ENCODE results near the gene CMTM4. TPM values are rescaled to one million over a fixed set of nuclear protein-coding genes. Genes with fewer than 3 reads are reported as not detected.

Gene CMTM4
- total and polyA plus RNA-seq, 4 donors = 24.3 to 78.0 (median 32.0) TPM

DNA sequence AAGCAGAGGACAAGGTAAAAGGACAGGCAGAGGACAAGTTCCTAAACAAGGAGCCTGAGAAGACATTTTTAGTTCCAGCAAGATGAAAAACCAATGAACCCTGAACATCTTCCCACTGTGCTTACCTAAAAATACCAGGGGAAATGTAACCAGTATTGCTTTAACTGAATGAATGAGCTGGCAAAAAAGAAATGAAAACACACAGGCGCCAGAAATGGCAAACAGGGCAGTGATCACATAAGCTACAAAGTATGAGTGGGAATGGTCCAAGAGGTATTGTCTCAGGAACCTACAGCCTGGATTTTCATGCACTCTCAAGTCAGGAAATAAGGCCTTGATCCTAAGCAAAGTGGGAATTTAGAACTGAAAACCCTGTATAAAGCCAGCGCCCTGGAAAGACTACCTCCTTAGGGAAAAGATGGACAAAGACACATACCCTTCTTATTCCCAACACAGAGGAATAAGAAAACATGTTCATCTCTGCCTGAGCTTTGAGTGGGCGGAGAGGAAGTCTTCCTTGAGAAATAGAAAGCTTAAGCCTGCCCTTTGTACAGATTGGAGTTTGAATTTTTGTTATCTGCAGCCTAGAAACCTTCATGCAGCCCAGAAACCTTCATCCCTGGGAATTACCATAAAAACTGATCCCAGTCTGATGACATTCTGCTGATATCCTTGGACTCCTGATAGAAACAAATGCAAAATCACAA lies 115.1 kb downstream of the CMTM4 start:
- WGBS, 2 donors = 90 to 94% methylated on average over 3 of the region's 3 CpGs
- Histone ChIP-seq H3K9ac (ENCODE audit: insufficient read depth in 1 of 2, low read length in 2 of 2) (no peak overlapping the region), H3K27me3 (ENCODE audit: control insufficient read depth in 3 of 3, insufficient read depth in 3 of 3, low read length in 2 of 3) (peaks cover 0 to 19% (median 15%) of the 10 kb centered on the region in 3 donors), H3K4me1 (ENCODE audit: control insufficient read depth in 5 of 5, insufficient read depth in 5 of 5, low read length in 5 of 5) (peaks cover 0 to 21% (median 12%) of the 10 kb centered on the region in 5 donors), H3K9me3 (ENCODE audit: control insufficient read depth in 4 of 4, insufficient read depth in 3 of 4, low read length in 3 of 4) (peaks cover 0 to 3% (median 0%) of the 10 kb centered on the region in 4 donors), H3K4me3 (no peak overlapping the region), H3K27ac (ENCODE audit: low read depth in 1 of 2, low read length in 1 of 2) (no peak overlapping the region), H3K36me3 (ENCODE audit: control insufficient read depth in 4 of 4, insufficient read depth in 4 of 4, low read length in 4 of 4) (peaks cover 0 to 1% (median 0%) of the 10 kb centered on the region in 4 donors)
- TF ChIP-seq CTCF (IDR thresholded peaks at IDR 0.05; ENCODE audit: control extremely low read depth, extremely low read depth) = no peak
- no peak for ATAC-seq (ENCODE audit: insufficient read depth, low FRiP score)
- DNase-seq = no peak

DNA sequence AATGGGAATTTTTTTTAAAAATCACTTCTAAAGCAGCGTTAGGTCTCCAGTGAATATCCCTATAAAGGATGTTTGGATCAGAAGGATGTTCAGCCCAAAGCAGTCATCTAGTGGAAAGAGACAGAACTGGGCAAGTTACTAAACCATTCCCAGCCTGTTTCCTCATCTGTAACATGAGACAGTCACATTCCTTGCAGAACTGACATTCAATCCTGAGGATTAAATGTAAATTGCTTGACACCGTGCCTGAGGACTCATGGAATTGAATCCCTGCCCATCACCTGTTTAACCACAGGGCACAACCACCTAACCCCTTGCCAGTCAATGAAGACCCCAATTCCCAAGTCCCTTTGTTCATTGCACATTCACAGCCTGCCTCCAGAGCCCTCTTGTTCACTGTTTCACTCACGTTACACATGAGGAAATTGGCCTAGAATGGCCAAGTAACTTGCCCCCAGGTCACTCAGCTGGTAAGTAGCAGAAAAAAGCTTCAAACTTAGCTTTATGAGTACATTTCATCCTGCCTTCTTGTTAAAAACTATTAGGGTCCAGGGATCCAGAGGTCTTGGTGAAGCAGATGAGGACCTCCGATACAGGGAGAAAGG lies 115.8 kb downstream of the CMTM4 start:
- no peak for ATAC-seq (ENCODE audit: insufficient read depth, low FRiP score)

DNA sequence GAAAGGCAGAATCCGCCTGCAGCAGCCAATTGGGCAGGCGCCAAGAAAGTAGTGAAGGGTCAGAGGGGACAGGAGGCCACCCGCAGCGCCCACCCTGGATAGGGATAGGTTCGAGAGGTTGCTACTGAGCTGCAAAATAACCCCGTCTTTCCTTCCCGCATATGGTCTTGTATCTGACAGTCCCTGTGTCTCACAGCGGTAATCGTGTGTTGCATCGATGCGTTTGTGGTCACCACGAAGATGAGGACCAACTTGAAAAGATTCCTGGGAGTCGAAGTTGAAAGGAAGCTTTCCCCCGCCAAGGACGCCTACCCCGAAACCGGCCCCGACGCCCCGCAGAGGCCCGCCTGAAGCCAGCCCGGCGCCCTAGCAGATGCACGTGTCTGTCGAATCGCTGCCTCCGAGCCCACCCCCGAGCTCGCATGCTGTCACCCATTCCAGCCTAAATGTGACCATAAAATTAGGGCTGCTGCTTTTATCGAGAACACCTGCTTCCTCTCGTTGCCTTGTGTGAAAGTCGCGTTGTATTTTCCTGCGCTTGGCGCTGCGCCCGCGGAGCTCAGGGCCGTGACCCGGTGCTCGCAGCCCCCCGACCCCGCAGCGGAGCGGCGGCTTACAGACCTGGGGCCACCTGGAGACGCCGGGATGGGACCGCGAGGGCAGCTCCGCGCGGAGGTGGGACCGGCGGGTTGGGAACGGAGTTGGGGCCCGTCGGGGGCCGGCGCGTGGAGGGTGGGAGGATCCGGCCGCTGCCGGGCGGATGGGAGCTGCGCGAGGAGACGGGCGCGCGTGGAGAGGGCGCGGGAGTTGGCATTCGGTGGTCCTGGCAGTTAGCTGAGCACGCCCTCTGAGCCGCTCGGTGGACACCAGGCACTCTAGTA lies 117.7 kb downstream of the CMTM4 start, which contains the start of gene CMTM2:
CMTM2 (plus strand) TSS at position 813 of the 881 bp plus-strand sequence. CDS start 145 bp downstream, outside the sequence.
- H3K27ac ChIP-seq (ENCODE audit: low read depth in 1 of 2, low read length in 1 of 2) = no peak within 1 kb of the TSS
- TF ChIP-seq CTCF (IDR thresholded peaks at IDR 0.05; ENCODE audit: control extremely low read depth, extremely low read depth) = no peak
- peaks cover 0 to 1% (median 0%) of the 10 kb centered on the region in 4 donors for H3K36me3 ChIP-seq (ENCODE audit: control insufficient read depth in 4 of 4, insufficient read depth in 4 of 4, low read length in 4 of 4)
- peaks cover 0 to 19% (median 15%) of the 10 kb centered on the region in 3 donors for H3K27me3 ChIP-seq (ENCODE audit: control insufficient read depth in 3 of 3, insufficient read depth in 3 of 3, low read length in 2 of 3)
- peak within 1 kb of the TSS; percentile 20 for H3K4me3 ChIP-seq
- ATAC-seq (ENCODE audit: insufficient read depth, low FRiP score) (no peak), DNase-seq (peak; percentile 44 to 58 (median 55))
- peaks cover 0 to 17% (median 10%) of the 10 kb centered on the region in 5 donors for H3K4me1 ChIP-seq (ENCODE audit: control insufficient read depth in 5 of 5, insufficient read depth in 5 of 5, low read length in 5 of 5)
- H3K9me3 ChIP-seq (ENCODE audit: control insufficient read depth in 4 of 4, insufficient read depth in 3 of 4, low read length in 3 of 4) = peaks cover 0 to 3% (median 0%) of the 10 kb centered on the region in 4 donors
- WGBS, 2 donors = 13 to 20% methylated on average over 77 of the region's 77 CpGs
- H3K9ac ChIP-seq (ENCODE audit: insufficient read depth in 1 of 2, low read length in 2 of 2) = no peak within 1 kb of the TSS

More for the DNA sequence above, 115.8 kb downstream of the CMTM4 start:
- TF ChIP-seq CTCF (IDR thresholded peaks at IDR 0.05; ENCODE audit: control extremely low read depth, extremely low read depth) = no peak
- no peak overlapping the region for H3K27ac ChIP-seq (ENCODE audit: low read depth in 1 of 2, low read length in 1 of 2)
- no peak overlapping the region for H3K4me3 ChIP-seq
- H3K4me1 ChIP-seq (ENCODE audit: control insufficient read depth in 5 of 5, insufficient read depth in 5 of 5, low read length in 5 of 5) = peaks cover 0 to 21% (median 11%) of the 10 kb centered on the region in 5 donors
- no peak for DNase-seq
- H3K9me3 ChIP-seq (ENCODE audit: control insufficient read depth in 4 of 4, insufficient read depth in 3 of 4, low read length in 3 of 4) = peaks cover 0 to 3% (median 0%) of the 10 kb centered on the region in 4 donors
- H3K9ac ChIP-seq (ENCODE audit: insufficient read depth in 1 of 2, low read length in 2 of 2) = no peak overlapping the region
- 88 to 93% methylated on average over 4 of the region's 4 CpGs for WGBS, 2 donors
- H3K27me3 ChIP-seq (ENCODE audit: control insufficient read depth in 3 of 3, insufficient read depth in 3 of 3, low read length in 2 of 3) = peaks cover 0 to 19% (median 15%) of the 10 kb centered on the region in 3 donors
- peaks cover 0 to 1% (median 0%) of the 10 kb centered on the region in 4 donors for H3K36me3 ChIP-seq (ENCODE audit: control insufficient read depth in 4 of 4, insufficient read depth in 4 of 4, low read length in 4 of 4)

Measured in lung (tissue), 12 donors.